Neural progenitor cell (in vitro differentiated cells): ENCODE results near the gene TTC21A. TPM values are rescaled to one million over a fixed set of nuclear protein-coding genes. Genes with fewer than 3 reads are reported as not detected.
A peak's percentile ranks its signal among the peaks of the same experiment; 100 is the strongest.

ENCODE experiments used
- DNase-seq: peaks from one replicate; pipeline ENCODE4 v3.0.0-alpha.2; 2016; ENCODE audit warnings: low spot score
- H2AFZ ChIP-seq: fragments of 200-600 bp; sonication (generic); replicated peaks from 2 replicates; pipeline ENCODE4 v1.6.1; 2016; ENCODE audit warnings: antibody characterized with exemption
- H3F3A ChIP-seq: fragments of 200-600 bp; sonication (generic); 2 replicates; pipeline ENCODE4 v1.6.1; 2016; ENCODE audit warnings: antibody characterized with exemption, low read depth
- H3K27ac ChIP-seq: fragments of 200-600 bp; sonication (generic); 2 replicates; pipeline ENCODE4 v1.5.1; 2016; ENCODE audit warnings: mild to moderate bottlenecking
- H3K27me3 ChIP-seq: fragments of 200-600 bp; sonication (generic); 2 replicates; pipeline ENCODE4 v1.6.1; 2016; ENCODE audit warnings: mild to moderate bottlenecking, moderate library complexity
- H3K36me3 ChIP-seq: fragments of 200-600 bp; sonication (generic); 2 replicates; pipeline ENCODE4 v1.5.1; 2016
- H3K4me1 ChIP-seq: fragments of 200-600 bp; sonication (generic); 2 replicates; pipeline ENCODE4 v1.6.1; 2016; ENCODE audit warnings: mixed run types
- H3K4me2 ChIP-seq: fragments of 200-600 bp; sonication (generic); 2 replicates; pipeline ENCODE4 v1.6.1; 2016
- H3K4me3 ChIP-seq: fragments of 200-600 bp; sonication (generic); 2 replicates; pipeline ENCODE4 v1.5.1; 2016
- H3K79me2 ChIP-seq: fragments of 200-600 bp; sonication (generic); 2 replicates; pipeline ENCODE4 v1.6.1; 2016; ENCODE audit warnings: low read depth
- H3K9ac ChIP-seq: fragments of 200-600 bp; sonication (generic); 2 replicates; pipeline ENCODE4 v1.6.1; 2016
- H3K9me3 ChIP-seq: fragments of 200-600 bp; sonication (generic); 2 replicates; pipeline ENCODE4 v1.5.1; 2016; ENCODE audit warnings: low read depth
- H4K20me1 ChIP-seq: fragments of 200-600 bp; sonication (generic); 2 replicates; pipeline ENCODE4 v1.6.1; 2016; ENCODE audit warnings: low read depth
- H3K27ac Mint-ChIP-seq: 3 replicates; pipeline ENCODE4 v1.8.0; 2021; ENCODE audit warnings: mixed read lengths
- H3K27me3 Mint-ChIP-seq: 2 replicates; pipeline ENCODE4 v1.8.0; 2022; ENCODE audit warnings: low read depth, mild to moderate bottlenecking, inconsistent platforms, moderate library complexity, mixed read lengths; ENCODE audit not compliant: insufficient read depth
- H3K36me3 Mint-ChIP-seq: 3 replicates; pipeline ENCODE4 v1.8.0; 2021; ENCODE audit warnings: mixed read lengths
- H3K4me1 Mint-ChIP-seq: 3 replicates; pipeline ENCODE4 v1.8.0; 2021; ENCODE audit warnings: mixed read lengths
- H3K4me3 Mint-ChIP-seq: 3 replicates; pipeline ENCODE4 v1.8.0; 2021; ENCODE audit warnings: mild to moderate bottlenecking, moderate library complexity, mixed read lengths
- H3K9me3 Mint-ChIP-seq: 3 replicates; pipeline ENCODE4 v1.8.0; 2020; ENCODE audit warnings: mixed read lengths
- EZH2 ChIP-seq: fragments of 200-600 bp; sonication (generic); IDR thresholded peaks from 2 replicates; pipeline ENCODE4 v1.6.1; 2017; ENCODE audit warnings: antibody characterized with exemption, mild to moderate bottlenecking, moderate library complexity
- EZH2phosphoT487 ChIP-seq: fragments of 200-600 bp; sonication (generic); IDR thresholded peaks from 2 replicates; pipeline ENCODE4 v1.6.1; 2017; ENCODE audit warnings: antibody characterized with exemption
- total RNA-seq: library from RNA; depleted of rRNA; stranded (reverse); fragments of >200 nt; gene quantifications from 2 replicates; pipeline ENCODE4 v1.2.3, GENCODE V29; 2015; ENCODE audit warnings: low replicate concordance
- TF ChIP-seq, protein P1 (sequence below): fragments of 200-600 bp; sonication (generic); IDR thresholded peaks from 2 replicates; pipeline ENCODE4 v1.5.1; 2017; ENCODE audit warnings: antibody characterized with exemption, mild to moderate bottlenecking

The TTC21A gene
- total RNA-seq, 1 donor from 2014 or later = 1.2 TPM

DNA sequence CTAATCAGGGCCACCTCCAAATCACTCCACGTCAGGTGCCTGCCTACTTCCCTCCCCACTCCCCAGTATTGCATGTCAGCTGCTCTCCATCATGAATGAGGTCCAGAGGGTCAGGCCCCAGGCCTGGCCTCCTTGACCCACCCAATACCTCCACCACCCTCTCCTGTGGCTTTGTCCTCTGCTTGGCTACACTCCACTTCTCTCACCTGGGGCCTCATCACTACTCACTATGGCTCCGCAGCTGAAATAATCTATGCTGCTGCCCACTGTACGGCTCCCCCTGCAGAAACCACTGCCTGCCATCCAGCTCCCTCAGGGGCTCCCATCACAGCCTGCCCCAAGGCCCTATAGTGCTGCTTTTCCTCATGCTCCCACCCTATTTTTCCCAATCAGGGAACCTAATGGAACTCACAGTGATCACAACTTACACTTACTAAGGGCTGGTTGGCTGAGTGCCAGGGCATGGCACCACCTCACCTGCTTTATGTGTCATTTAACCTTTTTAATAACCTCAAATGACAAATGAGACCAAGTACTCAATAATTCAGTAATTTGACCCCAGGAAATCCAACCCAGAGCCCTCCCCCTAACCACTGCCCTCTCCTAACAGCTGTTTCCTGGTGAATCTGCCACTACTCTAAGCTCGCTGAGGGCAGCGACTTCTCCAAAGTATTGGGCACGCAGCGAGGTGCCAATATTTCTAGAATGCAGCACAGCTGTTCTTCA, 2.4 kb upstream of the TTC21A start:
- H3K27ac Mint-ChIP-seq = no peak overlapping the region
- Histone ChIP-seq H3F3A (no peaks in the 10 kb centered on the region), H3K9me3 (no peaks in the 10 kb centered on the region), H3K9ac (no peak overlapping the region), H3K4me2 (no peak overlapping the region), H2AFZ (no peak overlapping the region), H3K4me3 (no peak overlapping the region), H3K27me3 (peaks cover 7% of the 10 kb centered on the region), H4K20me1 (peaks cover 12% of the 10 kb centered on the region), H3K27ac (no peak overlapping the region), H3K36me3 (no peaks in the 10 kb centered on the region), H3K4me1 (peaks cover 4% of the 10 kb centered on the region), H3K79me2 (peaks cover 9% of the 10 kb centered on the region)
- H3K9me3 Mint-ChIP-seq = no peaks in the 10 kb centered on the region
- DNase-seq = no peak
- H3K4me1 Mint-ChIP-seq = peaks cover 29% of the 10 kb centered on the region
- H3K36me3 Mint-ChIP-seq = peaks cover 3% of the 10 kb centered on the region
- TF ChIP-seq, protein P1, sequence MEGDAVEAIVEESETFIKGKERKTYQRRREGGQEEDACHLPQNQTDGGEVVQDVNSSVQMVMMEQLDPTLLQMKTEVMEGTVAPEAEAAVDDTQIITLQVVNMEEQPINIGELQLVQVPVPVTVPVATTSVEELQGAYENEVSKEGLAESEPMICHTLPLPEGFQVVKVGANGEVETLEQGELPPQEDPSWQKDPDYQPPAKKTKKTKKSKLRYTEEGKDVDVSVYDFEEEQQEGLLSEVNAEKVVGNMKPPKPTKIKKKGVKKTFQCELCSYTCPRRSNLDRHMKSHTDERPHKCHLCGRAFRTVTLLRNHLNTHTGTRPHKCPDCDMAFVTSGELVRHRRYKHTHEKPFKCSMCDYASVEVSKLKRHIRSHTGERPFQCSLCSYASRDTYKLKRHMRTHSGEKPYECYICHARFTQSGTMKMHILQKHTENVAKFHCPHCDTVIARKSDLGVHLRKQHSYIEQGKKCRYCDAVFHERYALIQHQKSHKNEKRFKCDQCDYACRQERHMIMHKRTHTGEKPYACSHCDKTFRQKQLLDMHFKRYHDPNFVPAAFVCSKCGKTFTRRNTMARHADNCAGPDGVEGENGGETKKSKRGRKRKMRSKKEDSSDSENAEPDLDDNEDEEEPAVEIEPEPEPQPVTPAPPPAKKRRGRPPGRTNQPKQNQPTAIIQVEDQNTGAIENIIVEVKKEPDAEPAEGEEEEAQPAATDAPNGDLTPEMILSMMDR = no peak
- TF ChIP-seq EZH2 (no peak), EZH2phosphoT487 (no peak)
- no peaks in the 10 kb centered on the region for H3K27me3 Mint-ChIP-seq
- peak overlapping the region; percentile 58 for H3K4me3 Mint-ChIP-seq

DNA sequence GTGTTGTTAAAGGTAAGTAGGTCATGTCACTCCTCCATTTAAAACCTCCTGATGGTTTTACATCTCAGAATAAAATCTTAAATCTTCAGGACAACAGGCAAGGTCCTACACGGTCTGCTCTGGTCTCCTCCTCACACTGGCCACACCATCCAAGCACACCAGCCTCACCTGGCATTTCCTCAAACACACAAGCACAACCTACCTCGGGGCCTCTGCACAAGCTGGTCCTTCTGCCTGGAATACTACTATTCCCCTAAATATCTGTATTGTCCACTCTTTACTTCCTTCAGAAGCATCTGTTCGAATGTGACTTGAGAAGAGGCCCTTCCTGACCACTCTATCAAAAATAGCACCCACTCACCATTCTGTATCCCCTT, 1.8 kb upstream of the TTC21A start:
- Histone ChIP-seq H2AFZ (no peak overlapping the region), H3K4me1 (peaks cover 4% of the 10 kb centered on the region), H3K79me2 (peaks cover 9% of the 10 kb centered on the region), H3K9ac (no peak overlapping the region), H3F3A (no peaks in the 10 kb centered on the region), H3K27ac (no peak overlapping the region), H3K27me3 (peaks cover 7% of the 10 kb centered on the region), H3K4me2 (peak overlapping the region; percentile 87), H3K9me3 (no peaks in the 10 kb centered on the region), H3K4me3 (peak overlapping the region; percentile 90), H3K36me3 (no peaks in the 10 kb centered on the region), H4K20me1 (peaks cover 12% of the 10 kb centered on the region)
- no peak for DNase-seq
- Mint-ChIP-seq H3K27ac (no peak overlapping the region), H3K36me3 (peaks cover 3% of the 10 kb centered on the region), H3K4me3 (peak overlapping the region; percentile 97), H3K9me3 (no peaks in the 10 kb centered on the region), H3K4me1 (peaks cover 29% of the 10 kb centered on the region), H3K27me3 (no peaks in the 10 kb centered on the region)
- TF ChIP-seq, protein P1 = no peak
- TF ChIP-seq EZH2 (no peak), EZH2phosphoT487 (no peak)

DNA sequence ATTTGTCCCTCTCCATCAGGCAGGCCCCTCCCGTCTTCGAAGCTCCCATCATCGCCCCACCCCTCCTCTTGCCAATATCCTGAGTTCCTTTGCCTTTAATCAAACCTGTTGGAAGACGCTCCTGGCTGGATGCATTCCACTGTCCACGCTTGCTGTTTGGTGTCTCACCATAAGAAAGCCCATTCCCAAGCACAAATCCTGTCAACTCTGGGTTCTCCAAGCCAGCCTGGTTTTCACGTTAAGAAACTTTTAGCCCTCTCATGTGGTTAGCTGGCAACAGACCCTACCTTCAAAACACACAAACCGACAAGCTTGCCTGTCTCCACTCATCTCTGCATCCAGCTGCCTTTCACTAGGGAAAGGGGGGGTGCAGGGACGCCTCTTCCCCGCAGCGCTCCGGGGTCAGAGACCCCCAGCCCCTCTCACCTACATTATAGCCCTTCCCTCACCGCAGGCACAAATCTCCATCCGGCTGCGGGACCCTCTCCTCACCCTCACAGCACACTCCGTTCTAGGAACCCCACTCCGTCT, 1.1 kb upstream of the TTC21A start:
- H3K27ac ChIP-seq = no peak overlapping the region
- H3K4me3 ChIP-seq = peak overlapping the region; percentile 90
- peak overlapping the region; percentile 97 for H3K4me3 Mint-ChIP-seq
- H3K9me3 ChIP-seq = no peaks in the 10 kb centered on the region
- H3K4me1 ChIP-seq = peaks cover 4% of the 10 kb centered on the region
- no peaks in the 10 kb centered on the region for H3K27me3 Mint-ChIP-seq
- H3K4me2 ChIP-seq = peak overlapping the region; percentile 87
- H3K27me3 ChIP-seq = peaks cover 7% of the 10 kb centered on the region
- TF ChIP-seq, protein P1 = no peak
- TF ChIP-seq EZH2phosphoT487 (no peak), EZH2 (no peak)
- H3F3A ChIP-seq = no peaks in the 10 kb centered on the region
- peak; percentile 40 for DNase-seq
- H2AFZ ChIP-seq = peak overlapping the region; percentile 95
- peaks cover 9% of the 10 kb centered on the region for H4K20me1 ChIP-seq
- peaks cover 9% of the 10 kb centered on the region for H3K79me2 ChIP-seq
- H3K9me3 Mint-ChIP-seq = no peaks in the 10 kb centered on the region
- peak overlapping the region; percentile 67 for H3K9ac ChIP-seq
- no peaks in the 10 kb centered on the region for H3K36me3 ChIP-seq
- peak overlapping the region; percentile 25 for H3K27ac Mint-ChIP-seq
- peaks cover 3% of the 10 kb centered on the region for H3K36me3 Mint-ChIP-seq
- H3K4me1 Mint-ChIP-seq = peaks cover 29% of the 10 kb centered on the region
